Measurements from ENCODE around the gene MTG1. TPM values are rescaled to one million over a fixed set of nuclear protein-coding genes. Genes with fewer than 3 reads are reported as not detected.
A peak's percentile ranks its signal among the peaks of the same experiment; 100 is the strongest.

Gene MTG1
- total and polyA plus RNA-seq, 8 donors: 17.2 to 62.9 (median 23.1) TPM

- no peaks in the 10 kb centered on the region for H3K27me3 ChIP-seq
- TF ChIP-seq CTCF (IDR thresholded peaks at IDR 0.05): no peak
- H3K9me3 ChIP-seq: no peaks in the 10 kb centered on the region
- intact Hi-C loops (cut with DNase I): no loop called here
- FAIRE-seq: no peak
- H3K4me1 ChIP-seq: no peaks in the 10 kb centered on the region
- ATAC-seq: no peak
- H3K27ac ChIP-seq: no peak overlapping the region
- H3K4me3 ChIP-seq: no peak overlapping the region
- peak in 3 of 6 donors; percentile 7 to 72 (median 9) for DNase-seq
- H3K36me3 ChIP-seq: no peaks in the 10 kb centered on the region
- 78 to 85% methylated on average over 23 of the region's 23 CpGs for WGBS, 2 donors
Observed at GRCh38 chr10:133442191-133442966, 48.4 kb downstream of the MTG1 start.

- H3K9me3 ChIP-seq: peaks cover 0 to 4% (median 0%) of the 10 kb centered on the region in 4 donors
Observed at GRCh38 chr10:133442967-133443924, 49.3 kb downstream of the MTG1 start.

GRCh38 chr10:133444342-133445267 is 50.6 kb downstream of the MTG1 start:
- no peak for ATAC-seq
- no peak for TF ChIP-seq CTCF (IDR thresholded peaks at IDR 0.05)
- no peaks in the 10 kb centered on the region for H3K4me1 ChIP-seq
- no peak overlapping the region for H3K4me3 ChIP-seq
- no peak for FAIRE-seq
- H3K27ac ChIP-seq: no peak overlapping the region
- H3K9me3 ChIP-seq: peaks cover 0 to 4% (median 0%) of the 10 kb centered on the region in 4 donors
- no peaks in the 10 kb centered on the region for H3K36me3 ChIP-seq
- DNase-seq: peak in 3 of 6 donors; percentile 4 to 47 (median 11)
- H3K27me3 ChIP-seq: no peaks in the 10 kb centered on the region
- 82 to 89% methylated on average over 12 of the region's 12 CpGs for WGBS, 2 donors
- intact Hi-C loops (cut with DNase I): no loop called here

More at GRCh38 chr10:133442967-133443924, 49.3 kb downstream of the MTG1 start:
- no peak for TF ChIP-seq CTCF (IDR thresholded peaks at IDR 0.05)
- Histone ChIP-seq H3K27ac (no peak overlapping the region), H3K4me3 (no peak overlapping the region), H3K36me3 (no peaks in the 10 kb centered on the region), H3K27me3 (no peaks in the 10 kb centered on the region), H3K4me1 (no peaks in the 10 kb centered on the region)
- ATAC-seq: no peak
- FAIRE-seq: no peak
- DNase-seq: peak in 2 of 6 donors; percentile 1 to 50
- 89 to 90% methylated on average over 16 of the region's 16 CpGs for WGBS, 2 donors
- intact Hi-C loops (cut with DNase I): no loop called here

GRCh38 chr10:133445268-133445732 is 51.3 kb downstream of the MTG1 start:
- H3K27ac ChIP-seq: no peak overlapping the region
- intact Hi-C loops (cut with DNase I): no loop called here
- H3K9me3 ChIP-seq: peaks cover 0 to 4% (median 0%) of the 10 kb centered on the region in 4 donors
- no peak overlapping the region for H3K4me3 ChIP-seq
- DNase-seq (peak in 3 of 6 donors; percentile 7 to 72 (median 8)), FAIRE-seq (no peak), ATAC-seq (no peak)
- no peaks in the 10 kb centered on the region for H3K36me3 ChIP-seq
- no peaks in the 10 kb centered on the region for H3K27me3 ChIP-seq
- H3K4me1 ChIP-seq: no peaks in the 10 kb centered on the region
- no peak for TF ChIP-seq CTCF (IDR thresholded peaks at IDR 0.05)
- 86 to 90% methylated on average over 20 to 22 of the region's 22 CpGs for WGBS, 2 donors

Measured in pancreas (tissue), 10 donors.